Mesodermal cell (in vitro differentiated cells): ENCODE measurements around the gene HSD17B13.
"Not testable (repeated sequence)": the region's sequence is repeated elsewhere in the genome, so short reads cannot be mapped to it uniquely, and the experiment has no call there.

Experiments used
- H3K27ac ChIP-seq: 2 replicates; pipeline ENCODE4 v1.7.0; 2013; ENCODE audit warnings: mild to moderate bottlenecking, low read depth, low read length, moderate library complexity; ENCODE audit not compliant: severe bottlenecking
- H3K36me3 ChIP-seq: 2 replicates; pipeline ENCODE4 v1.7.1; 2013; ENCODE audit warnings: mild to moderate bottlenecking, low read length, moderate library complexity; ENCODE audit not compliant: control insufficient read depth, insufficient read depth
- H3K4me1 ChIP-seq: one replicate; pipeline ENCODE4 v1.7.1; 2013; ENCODE audit warnings: mild to moderate bottlenecking, low read length; ENCODE audit not compliant: insufficient read depth, control insufficient read depth, poor library complexity, severe bottlenecking
- H3K4me3 ChIP-seq: 2 replicates; pipeline ENCODE4 v1.7.0; 2013; ENCODE audit warnings: low read length, control low read depth, mild to moderate bottlenecking; ENCODE audit not compliant: insufficient read depth, poor library complexity, severe bottlenecking; ENCODE audit errors: extremely low read depth
- H3K9me3 ChIP-seq: 2 replicates; pipeline ENCODE4 v1.7.1; 2013; ENCODE audit warnings: mild to moderate bottlenecking, low read length, moderate library complexity; ENCODE audit not compliant: control insufficient read depth
- WGBS, 2 experiments: methylation state at CpG; one replicate each; pipeline ENCODE4 v1.1.5; 2013; ENCODE audit warnings: missing lambda C conversion rate in 2 of 2; ENCODE audit not compliant: insufficient coverage in 2 of 2; 5-methylcytosine and 5-hydroxymethylcytosine counted together

Gene HSD17B13

GRCh38 chr4:87345139-87345538 lies 22.5 kb upstream of the HSD17B13 start:
- Histone ChIP-seq H3K36me3 (peaks cover 18% of the 10 kb centered on the region), H3K4me1 (no peaks in the 10 kb centered on the region), H3K9me3 (no peaks in the 10 kb centered on the region), H3K4me3 (no peak overlapping the region), H3K27ac (no peak overlapping the region)

- 83 to 100% methylated on average over 3 of the region's 3 CpGs for WGBS, 2 experiments
Observed at GRCh38 chr4:87342872-87343271, 20.2 kb upstream of the HSD17B13 start.

GRCh38 chr4:87341954-87342635 lies 19.4 kb upstream of the HSD17B13 start:
- 81 to 91% methylated on average over 5 of the region's 8 CpGs for WGBS, 2 experiments
- H3K4me1 ChIP-seq, H3K9me3 ChIP-seq, H3K27ac ChIP-seq, H3K4me3 ChIP-seq: not testable (repeated sequence)
- H3K36me3 ChIP-seq, result peaks cover 34% of the 10 kb centered on the region

More at GRCh38 chr4:87342872-87343271, 20.2 kb upstream of the HSD17B13 start:
- Histone ChIP-seq H3K36me3 (peaks cover 34% of the 10 kb centered on the region), H3K4me1 (no peaks in the 10 kb centered on the region), H3K27ac (no peak overlapping the region), H3K4me3 (no peak overlapping the region), H3K9me3 (no peaks in the 10 kb centered on the region)

- WGBS, 2 experiments, result no CpG with 5 or more reads among the region's 2 CpGs
- Histone ChIP-seq H3K27ac (no peak overlapping the region), H3K36me3 (peaks cover 19% of the 10 kb centered on the region), H3K9me3 (no peaks in the 10 kb centered on the region), H3K4me1 (no peaks in the 10 kb centered on the region), H3K4me3 (no peak overlapping the region)
Observed at GRCh38 chr4:87339440-87339839, 16.8 kb upstream of the HSD17B13 start.

GRCh38 chr4:87337361-87337760 lies 14.7 kb upstream of the HSD17B13 start:
- no peak overlapping the region for H3K27ac ChIP-seq
- H3K4me3 ChIP-seq, result no peak overlapping the region
- no peaks in the 10 kb centered on the region for H3K9me3 ChIP-seq
- no peaks in the 10 kb centered on the region for H3K4me1 ChIP-seq
- peaks cover 24% of the 10 kb centered on the region for H3K36me3 ChIP-seq
- WGBS, 2 experiments, result no CpG with 5 or more reads among the region's 1 CpG

GRCh38 chr4:87333267-87333666 lies 10.6 kb upstream of the HSD17B13 start:
- H3K4me1 ChIP-seq, result no peaks in the 10 kb centered on the region
- no CpG with 5 or more reads among the region's 1 CpG for WGBS, 2 experiments
- H3K36me3 ChIP-seq, result peaks cover 11% of the 10 kb centered on the region
- no peak overlapping the region for H3K4me3 ChIP-seq
- no peaks in the 10 kb centered on the region for H3K9me3 ChIP-seq
- H3K27ac ChIP-seq, result no peak overlapping the region

- Histone ChIP-seq H3K9me3 (no peaks in the 10 kb centered on the region), H3K27ac (no peak overlapping the region), H3K4me1 (no peaks in the 10 kb centered on the region), H3K36me3 (peaks cover 8% of the 10 kb centered on the region), H3K4me3 (no peak overlapping the region)
- WGBS, 2 experiments, result 80 to 90% methylated on average over 1 to 3 of the region's 4 CpGs
Observed at GRCh38 chr4:87330761-87331160, 8.1 kb upstream of the HSD17B13 start.

GRCh38 chr4:87327136-87327535 lies 4.5 kb upstream of the HSD17B13 start:
- no peaks in the 10 kb centered on the region for H3K4me1 ChIP-seq
- H3K27ac ChIP-seq, result no peak overlapping the region
- WGBS, 2 experiments, result 100% methylated on average over 1 of the region's 1 CpG

GRCh38 chr4:87326460-87326859 lies 3.8 kb upstream of the HSD17B13 start:
- WGBS, 2 experiments, result no CpG with 5 or more reads among the region's 3 CpGs

More at GRCh38 chr4:87327136-87327535, 4.5 kb upstream of the HSD17B13 start:
- Histone ChIP-seq H3K9me3 (no peaks in the 10 kb centered on the region), H3K36me3 (no peaks in the 10 kb centered on the region), H3K4me3 (no peak overlapping the region)

GRCh38 chr4:87321888-87322287 lies 794 bp downstream of the HSD17B13 start:
- Histone ChIP-seq H3K27ac (no peak overlapping the region), H3K9me3 (no peaks in the 10 kb centered on the region), H3K36me3 (no peaks in the 10 kb centered on the region), H3K4me3 (no peak overlapping the region), H3K4me1 (no peaks in the 10 kb centered on the region)
- WGBS, 2 experiments, result 100% methylated on average over 1 of the region's 5 CpGs; no CpG with 5 or more reads in 1 of the 2 experiments

More at GRCh38 chr4:87326460-87326859, 3.8 kb upstream of the HSD17B13 start:
- no peaks in the 10 kb centered on the region for H3K9me3 ChIP-seq
- H3K27ac ChIP-seq, result no peak overlapping the region
- no peaks in the 10 kb centered on the region for H3K4me1 ChIP-seq
- no peak overlapping the region for H3K4me3 ChIP-seq
- H3K36me3 ChIP-seq, result no peaks in the 10 kb centered on the region

- no peak overlapping the region for H3K4me3 ChIP-seq
- no peaks in the 10 kb centered on the region for H3K36me3 ChIP-seq
- WGBS, 2 experiments, result 86% methylated on average over 1 of the region's 1 CpG; no CpG with 5 or more reads in 1 of the 2 experiments
- H3K27ac ChIP-seq, result no peak overlapping the region
- H3K9me3 ChIP-seq, result no peaks in the 10 kb centered on the region
- no peaks in the 10 kb centered on the region for H3K4me1 ChIP-seq
Observed at GRCh38 chr4:87317527-87317926, 5.2 kb downstream of the HSD17B13 start.
